Activated CD8-positive, alpha-beta memory T cell treated with anti-CD3 and anti-CD28 coated beads for 36 hours (primary cell): ENCODE results near the gene PHF19. TPM values are rescaled to one million over a fixed set of nuclear protein-coding genes. Genes with fewer than 3 reads are reported as not detected.

Source experiments
- CTCF ChIA-PET: fragments of 350-600 bp; sonication (Branson Sonifier 250); formaldehyde crosslinking; loops from one replicate; lab custom pipeline; 2021; ENCODE audit warnings: antibody characterized with exemption; lab: Charles Lee
- POLR2A ChIA-PET: fragments of 350-600 bp; sonication (Branson Sonifier 250); formaldehyde crosslinking; loops from one replicate; lab custom pipeline; 2021; ENCODE audit warnings: antibody characterized with exemption; lab: Charles Lee
- total RNA-seq, 2 experiments: library from RNA; stranded (reverse); gene quantifications; one replicate each; pipeline ENCODE4 v1.2.3, GENCODE V29; 2021

PHF19 gene
- total RNA-seq, 2 experiments from 2014 or later, result 174 TPM

GRCh38 chr9:120916991-120917880, 40.2 kb upstream of the PHF19 start:
- ChIA-PET CTCF (interaction anchor here (0.8 to 1.9 kb wide), 2 partner anchors 9 to 14 kb away, joined by 3 to 7 read pairs; no protein-coding TSS in a partner anchor), POLR2A (interaction anchor here (0.6 to 2.8 kb wide), 6 partner anchors 9 to 46 kb away, joined by 3 to 29 read pairs (median 4); partner anchors contain the start of gene TRAF1)

- ChIA-PET POLR2A (interaction anchor here (0.6 to 2.8 kb wide), 6 partner anchors 10 to 45 kb away, joined by 3 to 29 read pairs (median 3); partner anchors contain the start of gene TRAF1), CTCF (interaction anchor here (1.9 kb wide), 1 partner anchor 9 kb away, joined by 7 read pairs; no protein-coding TSS in a partner anchor)
These were observed 39.6 kb upstream of the PHF19 start for GRCh38 chr9:120916588-120916987.

GRCh38 chr9:120915854-120916470, 39.0 kb upstream of the PHF19 start:
- ChIA-PET CTCF (interaction anchor here (1.1 to 1.9 kb wide), 2 partner anchors 10 to 16 kb away, joined by 3 to 7 read pairs; no protein-coding TSS in a partner anchor), POLR2A (interaction anchor here (0.6 to 2.8 kb wide), 3 partner anchors 10 to 24 kb away, joined by 3 to 29 read pairs (median 8); partner anchors contain the start of gene TRAF1)

- POLR2A ChIA-PET, result interaction anchor here (2.3 to 2.8 kb wide), 2 partner anchors 11 to 15 kb away, joined by 8 to 29 read pairs; partner anchors contain the start of gene TRAF1
- CTCF ChIA-PET, result interaction anchor here (0.8 to 1.1 kb wide), 2 partner anchors 10 to 17 kb away, joined by 3 read pairs; no protein-coding TSS in a partner anchor
These were observed 38.0 kb upstream of the PHF19 start for GRCh38 chr9:120914953-120915352.

GRCh38 chr9:120914396-120914795, 37.4 kb upstream of the PHF19 start:
- POLR2A ChIA-PET, result no interaction called here
- CTCF ChIA-PET, result interaction anchor here (0.8 kb wide), 1 partner anchor 10 kb away, joined by 3 read pairs; no protein-coding TSS in a partner anchor

GRCh38 chr9:120913647-120914264, 36.8 kb upstream of the PHF19 start:
- POLR2A ChIA-PET, result interaction anchor here (1.1 kb wide), 1 partner anchor 11 kb away, joined by 3 read pairs; no protein-coding TSS in a partner anchor

GRCh38 chr9:120912958-120913646, 36.1 kb upstream of the PHF19 start:
- ChIA-PET CTCF (interaction anchor here (0.7 kb wide), 1 partner anchor 44 kb away, joined by 3 read pairs; no protein-coding TSS in a partner anchor), POLR2A (interaction anchor here (0.6 to 1.1 kb wide), 3 partner anchors 9 to 43 kb away, joined by 3 read pairs; no protein-coding TSS in a partner anchor)

More at GRCh38 chr9:120913647-120914264, 36.8 kb upstream of the PHF19 start:
- CTCF ChIA-PET, result interaction anchor here (0.8 kb wide), 1 partner anchor 11 kb away, joined by 3 read pairs; no protein-coding TSS in a partner anchor

- POLR2A ChIA-PET, result interaction anchor here (1.1 kb wide), 1 partner anchor 18 kb away, joined by 3 read pairs; no protein-coding TSS in a partner anchor
These were observed 34.4 kb upstream of the PHF19 start for GRCh38 chr9:120911295-120911837.

GRCh38 chr9:120910643-120911042, 33.7 kb upstream of the PHF19 start:
- ChIA-PET POLR2A (interaction anchor here (1.2 kb wide), 2 partner anchors 13 to 18 kb away, joined by 3 read pairs; no protein-coding TSS in a partner anchor), CTCF (interaction anchor here (1.7 kb wide), 1 partner anchor 26 kb away, joined by 4 read pairs; no protein-coding TSS in a partner anchor)

More at GRCh38 chr9:120911295-120911837, 34.4 kb upstream of the PHF19 start:
- CTCF ChIA-PET, result interaction anchor here (1.2 kb wide), 1 partner anchor 13 kb away, joined by 5 read pairs; no protein-coding TSS in a partner anchor

GRCh38 chr9:120909904-120910303, 32.9 kb upstream of the PHF19 start:
- CTCF ChIA-PET, result interaction anchor here (1.2 to 1.7 kb wide), 2 partner anchors 19 to 27 kb away, joined by 3 to 4 read pairs; no protein-coding TSS in a partner anchor
- POLR2A ChIA-PET, result interaction anchor here (1.2 to 1.7 kb wide), 5 partner anchors 10 to 19 kb away, joined by 3 to 4 read pairs (median 4); partner anchors contain the start of gene TRAF1

- ChIA-PET CTCF (interaction anchor here (1.0 to 1.1 kb wide), 2 partner anchors 16 to 36 kb away, joined by 3 read pairs; no protein-coding TSS in a partner anchor), POLR2A (interaction anchor here (0.9 to 1.9 kb wide), 3 partner anchors 9 to 24 kb away, joined by 3 to 11 read pairs (median 3); partner anchors contain the start of gene TRAF1)
These were observed 28.6 kb upstream of the PHF19 start for GRCh38 chr9:120905315-120906164.

- ChIA-PET POLR2A (interaction anchor here (0.9 to 1.9 kb wide), 5 partner anchors 8 to 26 kb away, joined by 3 to 11 read pairs (median 3); partner anchors contain the start of gene TRAF1), CTCF (interaction anchor here (1.0 to 1.1 kb wide), 2 partner anchors 16 to 36 kb away, joined by 3 read pairs; no protein-coding TSS in a partner anchor)
These were observed 28.0 kb upstream of the PHF19 start for GRCh38 chr9:120904978-120905301.

- ChIA-PET POLR2A (interaction anchor here (0.6 to 1.9 kb wide), 8 partner anchors 8 to 35 kb away, joined by 3 to 11 read pairs (median 4); partner anchors contain the start of gene TRAF1), CTCF (interaction anchor here (1.0 kb wide), 1 partner anchor 17 kb away, joined by 3 read pairs; no protein-coding TSS in a partner anchor)
These were observed 27.3 kb upstream of the PHF19 start for GRCh38 chr9:120904061-120904977.
